ENCODE results near the gene NFIB.

Gene NFIB

DNA sequence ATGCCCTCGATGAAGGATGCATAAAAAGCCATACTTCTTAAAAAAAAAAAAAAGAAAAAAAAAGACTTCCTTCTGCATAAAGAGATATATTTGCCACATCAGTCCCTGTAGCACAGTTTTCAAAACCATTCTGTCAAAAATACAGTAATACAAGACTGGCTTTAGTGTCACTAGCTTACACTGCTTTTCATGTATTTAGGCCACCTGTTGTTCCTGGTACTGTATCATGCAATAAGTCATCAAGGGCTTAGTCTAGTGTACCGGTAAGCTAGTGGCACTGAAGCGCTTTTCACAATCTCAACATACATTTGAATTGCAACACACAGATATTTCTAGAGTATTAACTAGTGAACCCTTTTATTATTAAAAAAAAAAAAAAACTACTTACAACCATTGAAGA is 231.2 kb downstream of the NFIB start:
- TF ChIP-seq, protein P1, sequence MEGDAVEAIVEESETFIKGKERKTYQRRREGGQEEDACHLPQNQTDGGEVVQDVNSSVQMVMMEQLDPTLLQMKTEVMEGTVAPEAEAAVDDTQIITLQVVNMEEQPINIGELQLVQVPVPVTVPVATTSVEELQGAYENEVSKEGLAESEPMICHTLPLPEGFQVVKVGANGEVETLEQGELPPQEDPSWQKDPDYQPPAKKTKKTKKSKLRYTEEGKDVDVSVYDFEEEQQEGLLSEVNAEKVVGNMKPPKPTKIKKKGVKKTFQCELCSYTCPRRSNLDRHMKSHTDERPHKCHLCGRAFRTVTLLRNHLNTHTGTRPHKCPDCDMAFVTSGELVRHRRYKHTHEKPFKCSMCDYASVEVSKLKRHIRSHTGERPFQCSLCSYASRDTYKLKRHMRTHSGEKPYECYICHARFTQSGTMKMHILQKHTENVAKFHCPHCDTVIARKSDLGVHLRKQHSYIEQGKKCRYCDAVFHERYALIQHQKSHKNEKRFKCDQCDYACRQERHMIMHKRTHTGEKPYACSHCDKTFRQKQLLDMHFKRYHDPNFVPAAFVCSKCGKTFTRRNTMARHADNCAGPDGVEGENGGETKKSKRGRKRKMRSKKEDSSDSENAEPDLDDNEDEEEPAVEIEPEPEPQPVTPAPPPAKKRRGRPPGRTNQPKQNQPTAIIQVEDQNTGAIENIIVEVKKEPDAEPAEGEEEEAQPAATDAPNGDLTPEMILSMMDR (conservative IDR thresholded peaks at IDR 0.05; ENCODE audit: low read depth, low read length), result no peak
- H3K4me3 ChIP-seq (ENCODE audit: low read depth, low read length), result no peak overlapping the region
- no peak for DNase-seq (ENCODE audit: low read depth)

DNA sequence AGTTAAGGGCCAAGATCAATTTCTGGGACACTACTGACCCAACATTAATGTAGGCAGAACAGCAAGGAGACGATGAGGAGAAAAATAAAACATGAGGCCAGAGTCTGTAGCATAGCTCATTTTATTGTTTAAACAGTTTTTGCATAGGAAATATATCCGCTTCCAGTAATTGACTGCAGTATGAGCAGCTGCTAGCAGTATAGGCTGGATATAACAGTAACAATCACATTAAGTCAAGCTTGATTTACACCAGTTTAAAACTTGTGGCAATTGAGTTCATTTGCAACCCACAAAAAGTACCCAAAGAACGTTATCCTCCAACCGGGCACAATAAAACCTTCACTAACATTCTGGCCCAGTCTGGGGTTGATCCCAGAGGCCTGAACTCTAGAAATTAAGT is 232.2 kb downstream of the NFIB start:
- TF ChIP-seq, protein P1 (conservative IDR thresholded peaks at IDR 0.05; ENCODE audit: low read depth, low read length), result no peak
- H3K4me3 ChIP-seq (ENCODE audit: low read depth, low read length), result no peak overlapping the region
- DNase-seq (ENCODE audit: low read depth), result no peak

DNA sequence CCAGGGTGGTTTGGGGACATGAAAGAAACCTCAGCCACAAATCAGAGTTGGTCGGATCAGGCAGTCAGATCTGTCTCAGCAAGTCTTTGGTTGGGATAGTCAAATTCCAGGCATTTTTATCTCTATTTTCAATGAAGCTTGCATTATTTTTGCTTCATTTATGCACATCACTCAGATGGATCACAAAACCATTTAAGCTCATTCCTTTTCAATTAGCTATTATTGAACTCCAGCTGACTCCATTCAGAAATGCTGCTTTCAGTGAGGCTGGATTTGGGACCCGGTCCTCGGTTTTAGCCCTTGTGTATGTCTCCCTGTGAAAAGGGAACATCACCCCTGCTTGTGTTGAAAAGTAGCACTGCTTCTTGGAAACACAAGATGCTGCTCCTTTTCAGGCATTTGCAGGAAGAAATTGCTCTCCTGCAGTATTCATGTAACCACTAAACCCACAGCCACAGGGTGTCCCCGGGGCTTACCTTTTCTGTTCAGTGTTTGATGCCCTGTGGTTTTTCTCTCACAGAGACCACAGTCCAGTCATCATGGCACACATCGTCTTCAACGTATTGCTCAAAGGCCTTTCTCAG is 232.9 kb downstream of the NFIB start:
- DNase-seq (ENCODE audit: low read depth), result peak; percentile 76
- TF ChIP-seq, protein P1 (conservative IDR thresholded peaks at IDR 0.05; ENCODE audit: low read depth, low read length), result peak; percentile 29
- H3K4me3 ChIP-seq (ENCODE audit: low read depth, low read length), result no peak overlapping the region

DNA sequence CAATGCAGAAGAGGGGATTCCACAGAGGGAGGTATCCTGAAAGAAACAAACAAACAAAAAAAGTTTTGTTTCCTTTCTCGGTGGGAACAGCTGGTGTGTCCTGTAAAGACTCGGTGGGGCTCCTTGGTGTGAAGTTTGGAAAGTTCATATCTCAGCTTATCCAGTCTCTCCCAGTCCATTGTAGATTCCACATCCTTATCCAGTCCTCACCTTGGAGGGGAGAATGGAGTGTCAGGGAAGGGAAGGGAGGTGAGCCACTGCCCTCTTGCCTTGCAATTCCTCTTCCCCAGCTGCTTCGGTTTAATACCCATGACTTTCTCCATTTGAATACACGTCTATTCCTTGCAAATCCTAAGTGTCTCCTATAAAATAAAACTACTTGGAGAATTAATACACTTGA is 234.5 kb downstream of the NFIB start:
- TF ChIP-seq, protein P1 (conservative IDR thresholded peaks at IDR 0.05; ENCODE audit: low read depth, low read length), result no peak
- H3K4me3 ChIP-seq (ENCODE audit: low read depth, low read length), result no peak overlapping the region
- no peak for DNase-seq (ENCODE audit: low read depth)

DNA sequence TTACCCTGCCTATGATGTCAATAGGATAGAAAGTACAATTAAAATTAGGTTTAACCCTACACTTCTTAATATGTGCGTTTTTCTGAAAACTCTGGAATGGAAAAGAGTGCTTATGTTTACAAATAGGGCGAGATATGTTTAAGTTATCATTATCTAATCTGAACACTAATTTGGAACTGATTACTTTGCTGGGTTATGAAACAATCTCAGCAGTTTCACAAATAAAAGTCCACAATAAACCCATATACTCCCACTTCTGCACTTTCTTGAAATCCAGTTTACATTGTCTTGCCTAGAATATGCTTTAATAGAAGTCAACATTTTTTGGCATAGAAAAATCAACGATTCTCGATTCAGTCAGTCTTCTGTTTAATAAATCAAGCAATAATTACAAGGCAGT is 236.3 kb downstream of the NFIB start:
- no peak for DNase-seq (ENCODE audit: low read depth)
- TF ChIP-seq, protein P1 (conservative IDR thresholded peaks at IDR 0.05; ENCODE audit: low read depth, low read length), result no peak
- no peak overlapping the region for H3K4me3 ChIP-seq (ENCODE audit: low read depth, low read length)

DNA sequence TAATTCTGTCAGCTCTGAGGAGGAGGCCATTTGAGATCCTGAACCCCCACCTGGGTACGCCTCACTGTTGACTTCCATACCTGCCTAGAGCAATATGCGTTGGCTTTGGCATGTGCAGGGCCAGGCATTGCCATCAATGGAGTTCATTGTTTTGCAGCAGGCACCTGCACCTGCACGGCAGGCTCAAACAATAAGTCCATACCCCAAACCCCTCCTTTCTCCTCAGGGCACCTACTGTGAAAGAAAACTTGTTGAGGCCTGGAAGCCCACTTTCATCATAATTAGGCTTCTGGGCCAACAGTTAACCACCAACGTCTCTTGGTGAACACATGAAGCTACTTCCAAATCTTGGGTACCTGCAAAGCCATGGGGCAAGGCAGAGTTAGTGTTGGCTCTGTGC is 238.7 kb downstream of the NFIB start:
- no peak overlapping the region for H3K4me3 ChIP-seq (ENCODE audit: low read depth, low read length)
- TF ChIP-seq, protein P1 (conservative IDR thresholded peaks at IDR 0.05; ENCODE audit: low read depth, low read length), result no peak
- DNase-seq (ENCODE audit: low read depth), result no peak

DNA sequence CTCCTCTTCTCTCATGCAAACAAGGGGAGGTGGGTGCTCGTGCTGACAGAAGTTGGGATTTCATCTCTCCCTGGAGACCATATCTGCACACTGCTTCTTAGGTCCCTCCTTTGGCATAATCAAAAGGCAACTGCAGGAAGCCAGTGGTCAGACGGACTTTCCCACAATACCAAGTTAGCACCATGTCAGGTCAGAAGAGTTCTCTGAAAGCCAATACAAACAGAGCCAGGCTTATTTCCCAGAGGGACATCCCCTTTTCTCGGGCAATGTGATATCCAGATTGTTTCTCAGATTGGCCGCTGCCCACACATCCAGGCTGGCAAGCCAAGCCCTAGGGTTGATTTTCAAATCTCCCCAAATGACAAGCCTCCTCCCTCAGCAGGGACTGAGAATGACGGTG is 241.1 kb downstream of the NFIB start:
- TF ChIP-seq, protein P1 (conservative IDR thresholded peaks at IDR 0.05; ENCODE audit: low read depth, low read length), result no peak
- DNase-seq (ENCODE audit: low read depth), result no peak
- H3K4me3 ChIP-seq (ENCODE audit: low read depth, low read length), result no peak overlapping the region

All from choroid plexus epithelial cell (primary cell).